Activated naive CD8-positive, alpha-beta T cell treated with anti-CD3 and anti-CD28 coated beads, Interleukin-2, amount 10 ng/mL, durations not matched to agents 7 days and 5 days (primary cell): ENCODE measurements around the gene FNDC3B. TPM values are rescaled to one million over a fixed set of nuclear protein-coding genes. Genes with fewer than 3 reads are reported as not detected.

Source experiments
- ATAC-seq: fragments of 150-1000 bp; cut with Tn5 transposase; one replicate; pipeline ENCODE4 v1.10.0; 2021; ENCODE audit warnings: low read depth, moderate library complexity
- POLR2A ChIA-PET: fragments of 350-600 bp; sonication (Branson Sonifier 250); formaldehyde crosslinking; loops from one replicate; lab custom pipeline; 2021; ENCODE audit warnings: antibody characterized with exemption; lab: Charles Lee
- DNase-seq: peaks from one replicate; pipeline ENCODE4 v3.0.0; 2021
- H3K27ac Mint-ChIP-seq: one replicate; pipeline ENCODE4 v1.8.0; 2022; ENCODE audit warnings: mild to moderate bottlenecking, mixed read lengths
- H3K27me3 Mint-ChIP-seq: one replicate; pipeline ENCODE4 v1.8.0; 2022; ENCODE audit warnings: mild to moderate bottlenecking, moderate library complexity, mixed read lengths
- H3K36me3 Mint-ChIP-seq: one replicate; pipeline ENCODE4 v1.8.0; 2021; ENCODE audit warnings: mild to moderate bottlenecking, mixed read lengths
- H3K4me1 Mint-ChIP-seq: one replicate; pipeline ENCODE4 v1.8.0; 2021; ENCODE audit warnings: mixed read lengths
- H3K4me3 Mint-ChIP-seq: one replicate; pipeline ENCODE4 v1.8.0; 2022; ENCODE audit warnings: mild to moderate bottlenecking, moderate library complexity, mixed read lengths
- H3K9me3 Mint-ChIP-seq: one replicate; pipeline ENCODE4 v1.8.0; 2021; ENCODE audit warnings: mixed read lengths
- total RNA-seq, 2 experiments: library from RNA; stranded (reverse); gene quantifications; one replicate each; pipeline ENCODE4 v1.2.3, GENCODE V29; 2021

FNDC3B gene
- total RNA-seq, 2 experiments from 2014 or later, result 15.8 to 16.3 TPM

GRCh38 chr3:172157564-172158258, 118.3 kb downstream of the FNDC3B start:
- H3K36me3 Mint-ChIP-seq, result peaks cover 8% of the 10 kb centered on the region
- ATAC-seq (no peak), DNase-seq (no peak)
- H3K4me1 Mint-ChIP-seq, result peaks cover 26% of the 10 kb centered on the region
- no peaks in the 10 kb centered on the region for H3K27me3 Mint-ChIP-seq
- POLR2A ChIA-PET, result no interaction called here
- no peak overlapping the region for H3K27ac Mint-ChIP-seq
- no peak overlapping the region for H3K4me3 Mint-ChIP-seq
- H3K9me3 Mint-ChIP-seq, result peaks cover 2% of the 10 kb centered on the region

GRCh38 chr3:172158741-172159140, 119.4 kb downstream of the FNDC3B start:
- H3K9me3 Mint-ChIP-seq, result peaks cover 2% of the 10 kb centered on the region
- peaks cover 8% of the 10 kb centered on the region for H3K36me3 Mint-ChIP-seq
- H3K27ac Mint-ChIP-seq, result no peak overlapping the region

GRCh38 chr3:172159376-172159775, 120.0 kb downstream of the FNDC3B start:
- Mint-ChIP-seq H3K27ac (no peak overlapping the region), H3K36me3 (peaks cover 8% of the 10 kb centered on the region), H3K4me1 (peaks cover 15% of the 10 kb centered on the region), H3K27me3 (no peaks in the 10 kb centered on the region), H3K4me3 (no peak overlapping the region), H3K9me3 (peaks cover 2% of the 10 kb centered on the region)
- no peak for ATAC-seq
- POLR2A ChIA-PET, result no interaction called here
- no peak for DNase-seq

More at GRCh38 chr3:172158741-172159140, 119.4 kb downstream of the FNDC3B start:
- POLR2A ChIA-PET, result no interaction called here
- Mint-ChIP-seq H3K4me3 (no peak overlapping the region), H3K27me3 (no peaks in the 10 kb centered on the region), H3K4me1 (peaks cover 17% of the 10 kb centered on the region)
- no peak for DNase-seq
- ATAC-seq, result no peak

GRCh38 chr3:172159962-172160538, 120.7 kb downstream of the FNDC3B start:
- ATAC-seq, result no peak
- no peak for DNase-seq
- H3K4me3 Mint-ChIP-seq, result no peak overlapping the region
- peaks cover 9% of the 10 kb centered on the region for H3K4me1 Mint-ChIP-seq
- H3K27me3 Mint-ChIP-seq, result no peaks in the 10 kb centered on the region
- H3K9me3 Mint-ChIP-seq, result peaks cover 2% of the 10 kb centered on the region
- peaks cover 8% of the 10 kb centered on the region for H3K36me3 Mint-ChIP-seq
- POLR2A ChIA-PET, result no interaction called here
- no peak overlapping the region for H3K27ac Mint-ChIP-seq

- ATAC-seq (no peak), DNase-seq (no peak)
- no peaks in the 10 kb centered on the region for H3K27me3 Mint-ChIP-seq
- peaks cover 2% of the 10 kb centered on the region for H3K9me3 Mint-ChIP-seq
- POLR2A ChIA-PET, result no interaction called here
- H3K36me3 Mint-ChIP-seq, result peaks cover 8% of the 10 kb centered on the region
- peaks cover 3% of the 10 kb centered on the region for H3K4me1 Mint-ChIP-seq
- H3K4me3 Mint-ChIP-seq, result no peak overlapping the region
- no peak overlapping the region for H3K27ac Mint-ChIP-seq
These were observed 121.9 kb downstream of the FNDC3B start for GRCh38 chr3:172161133-172161789.

GRCh38 chr3:172161959-172162358, 122.6 kb downstream of the FNDC3B start:
- ATAC-seq (no peak), DNase-seq (no peak)
- POLR2A ChIA-PET, result no interaction called here
- Mint-ChIP-seq H3K27ac (no peak overlapping the region), H3K36me3 (peaks cover 6% of the 10 kb centered on the region), H3K4me3 (no peak overlapping the region), H3K4me1 (peaks cover 3% of the 10 kb centered on the region), H3K27me3 (no peaks in the 10 kb centered on the region), H3K9me3 (peaks cover 2% of the 10 kb centered on the region)

GRCh38 chr3:172163320-172163719, 123.9 kb downstream of the FNDC3B start:
- H3K27ac Mint-ChIP-seq, result no peak overlapping the region
- H3K36me3 Mint-ChIP-seq, result peaks cover 3% of the 10 kb centered on the region
- H3K4me3 Mint-ChIP-seq, result no peak overlapping the region
- POLR2A ChIA-PET, result interaction anchor here (0.7 kb wide), 1 partner anchor 26 kb away, joined by 4 read pairs; no protein-coding TSS in a partner anchor
- H3K27me3 Mint-ChIP-seq, result no peaks in the 10 kb centered on the region
- DNase-seq, result no peak
- H3K9me3 Mint-ChIP-seq, result no peaks in the 10 kb centered on the region
- H3K4me1 Mint-ChIP-seq, result peaks cover 3% of the 10 kb centered on the region
- ATAC-seq, result no peak

GRCh38 chr3:172164620-172165362, 125.4 kb downstream of the FNDC3B start:
- no peaks in the 10 kb centered on the region for H3K27me3 Mint-ChIP-seq
- DNase-seq (no peak), ATAC-seq (no peak)
- no peaks in the 10 kb centered on the region for H3K36me3 Mint-ChIP-seq
- no peak overlapping the region for H3K27ac Mint-ChIP-seq
- POLR2A ChIA-PET, result no interaction called here
- peaks cover 6% of the 10 kb centered on the region for H3K4me1 Mint-ChIP-seq
- H3K9me3 Mint-ChIP-seq, result no peaks in the 10 kb centered on the region
- H3K4me3 Mint-ChIP-seq, result no peak overlapping the region

GRCh38 chr3:172166261-172166660, 126.9 kb downstream of the FNDC3B start:
- H3K9me3 Mint-ChIP-seq, result no peaks in the 10 kb centered on the region
- POLR2A ChIA-PET, result no interaction called here
- ATAC-seq (no peak), DNase-seq (no peak)
- peaks cover 6% of the 10 kb centered on the region for H3K4me1 Mint-ChIP-seq
- no peaks in the 10 kb centered on the region for H3K27me3 Mint-ChIP-seq
- H3K4me3 Mint-ChIP-seq, result no peak overlapping the region
- H3K36me3 Mint-ChIP-seq, result no peaks in the 10 kb centered on the region
- H3K27ac Mint-ChIP-seq, result no peak overlapping the region

- no peak for DNase-seq
- Mint-ChIP-seq H3K9me3 (no peaks in the 10 kb centered on the region), H3K4me1 (peaks cover 6% of the 10 kb centered on the region), H3K27me3 (no peaks in the 10 kb centered on the region), H3K27ac (no peak overlapping the region), H3K36me3 (no peaks in the 10 kb centered on the region), H3K4me3 (no peak overlapping the region)
- POLR2A ChIA-PET, result no interaction called here
- ATAC-seq, result no peak
These were observed 127.5 kb downstream of the FNDC3B start for GRCh38 chr3:172166890-172167289.

GRCh38 chr3:172167892-172168648, 128.7 kb downstream of the FNDC3B start:
- no peak overlapping the region for H3K27ac Mint-ChIP-seq
- H3K36me3 Mint-ChIP-seq, result no peaks in the 10 kb centered on the region
- POLR2A ChIA-PET, result no interaction called here
- H3K27me3 Mint-ChIP-seq, result no peaks in the 10 kb centered on the region
- H3K4me1 Mint-ChIP-seq, result peaks cover 5% of the 10 kb centered on the region
- no peak for DNase-seq
- H3K4me3 Mint-ChIP-seq, result no peak overlapping the region
- H3K9me3 Mint-ChIP-seq, result no peaks in the 10 kb centered on the region
- no peak for ATAC-seq

- no peak for ATAC-seq
- POLR2A ChIA-PET, result no interaction called here
- H3K27ac Mint-ChIP-seq, result no peak overlapping the region
- H3K4me1 Mint-ChIP-seq, result peaks cover 6% of the 10 kb centered on the region
- no peaks in the 10 kb centered on the region for H3K27me3 Mint-ChIP-seq
- H3K4me3 Mint-ChIP-seq, result no peak overlapping the region
- H3K36me3 Mint-ChIP-seq, result no peaks in the 10 kb centered on the region
- DNase-seq, result no peak
- H3K9me3 Mint-ChIP-seq, result peaks cover 2% of the 10 kb centered on the region
These were observed 130.8 kb downstream of the FNDC3B start for GRCh38 chr3:172170073-172170709.
